ENCODE measurements around the gene PNCK. TPM values are rescaled to one million over a fixed set of nuclear protein-coding genes. Genes with fewer than 3 reads are reported as not detected.

The PNCK gene
- total and polyA plus RNA-seq, 2 experiments from 2014 or later = not detected

- Histone ChIP-seq H3K9me2 (ENCODE audit: insufficient read depth) (no peaks in the 10 kb centered on the region), H3K4me1 (ENCODE audit: insufficient read depth) (no peaks in the 10 kb centered on the region), H4K20me1 (ENCODE audit: insufficient read depth) (no peaks in the 10 kb centered on the region), H3K27me3 (replicated peaks; ENCODE audit: insufficient read depth) (no peaks in the 10 kb centered on the region), H3K4me2 (ENCODE audit: unreplicated experiment) (no peak overlapping the region), H3K4me3 (no peak overlapping the region), H3K9ac (no peak overlapping the region), H3K27ac (no peak overlapping the region), H3K9me3 (ENCODE audit: low read depth) (no peaks in the 10 kb centered on the region), H3K36me3 (ENCODE audit: low read depth) (no peaks in the 10 kb centered on the region), H3F3A (ENCODE audit: insufficient read depth) (no peaks in the 10 kb centered on the region), H3K79me2 (ENCODE audit: insufficient read depth) (no peaks in the 10 kb centered on the region), H2AFZ (no peak overlapping the region)
- TF ChIP-seq EZH2 (IDR thresholded peaks at IDR 0.05; ENCODE audit: insufficient read depth, poor library complexity, severe bottlenecking) (no peak), EZH2phosphoT487 (IDR thresholded peaks at IDR 0.05; ENCODE audit: insufficient read depth, low read depth) (no peak)
- WGBS, 2 experiments (ENCODE audit: low coverage in 1 of 2, low lambda C conversion rate in 2 of 2, missing lambda C conversion rate in 2 of 2) = 34 to 48% methylated on average over 9 of the region's 15 CpGs
- in situ Hi-C loops (cut with MboI) = no loop called here
- DNase-seq = no peak
These were observed 45.9 kb downstream of the PNCK start for GRCh38 chrX:153627675-153628111.

GRCh38 chrX:153626863-153627674 is 46.5 kb downstream of the PNCK start:
- in situ Hi-C loops (cut with MboI) = no loop called here
- no peaks in the 10 kb centered on the region for H3K27me3 ChIP-seq (replicated peaks; ENCODE audit: insufficient read depth)
- WGBS, 2 experiments (ENCODE audit: low coverage in 1 of 2, low lambda C conversion rate in 2 of 2, missing lambda C conversion rate in 2 of 2) = 70% methylated on average over 12 to 29 of the region's 35 CpGs
- no peaks in the 10 kb centered on the region for H3K4me1 ChIP-seq (ENCODE audit: insufficient read depth)
- H2AFZ ChIP-seq = no peak overlapping the region
- H3K27ac ChIP-seq = no peak overlapping the region
- H3K9me2 ChIP-seq (ENCODE audit: insufficient read depth) = no peaks in the 10 kb centered on the region
- H3K79me2 ChIP-seq (ENCODE audit: insufficient read depth) = no peaks in the 10 kb centered on the region
- DNase-seq = no peak
- no peaks in the 10 kb centered on the region for H3K9me3 ChIP-seq (ENCODE audit: low read depth)
- TF ChIP-seq EZH2phosphoT487 (IDR thresholded peaks at IDR 0.05; ENCODE audit: insufficient read depth, low read depth) (no peak), EZH2 (IDR thresholded peaks at IDR 0.05; ENCODE audit: insufficient read depth, poor library complexity, severe bottlenecking) (no peak)
- no peaks in the 10 kb centered on the region for H3F3A ChIP-seq (ENCODE audit: insufficient read depth)
- H3K4me2 ChIP-seq (ENCODE audit: unreplicated experiment) = no peak overlapping the region
- H4K20me1 ChIP-seq (ENCODE audit: insufficient read depth) = no peaks in the 10 kb centered on the region
- no peak overlapping the region for H3K4me3 ChIP-seq
- no peak overlapping the region for H3K9ac ChIP-seq
- no peaks in the 10 kb centered on the region for H3K36me3 ChIP-seq (ENCODE audit: low read depth)

- Histone ChIP-seq H4K20me1 (ENCODE audit: insufficient read depth) (no peaks in the 10 kb centered on the region), H3K79me2 (ENCODE audit: insufficient read depth) (no peaks in the 10 kb centered on the region), H3K27ac (no peak overlapping the region), H3K4me2 (ENCODE audit: unreplicated experiment) (no peak overlapping the region), H3F3A (ENCODE audit: insufficient read depth) (no peaks in the 10 kb centered on the region), H2AFZ (no peak overlapping the region), H3K4me3 (no peak overlapping the region), H3K9me3 (ENCODE audit: low read depth) (no peaks in the 10 kb centered on the region), H3K27me3 (replicated peaks; ENCODE audit: insufficient read depth) (no peaks in the 10 kb centered on the region), H3K9me2 (ENCODE audit: insufficient read depth) (no peaks in the 10 kb centered on the region), H3K36me3 (ENCODE audit: low read depth) (no peaks in the 10 kb centered on the region), H3K9ac (no peak overlapping the region), H3K4me1 (ENCODE audit: insufficient read depth) (no peaks in the 10 kb centered on the region)
- DNase-seq = no peak
- in situ Hi-C loops (cut with MboI) = no loop called here
- WGBS, 2 experiments (ENCODE audit: low coverage in 1 of 2, low lambda C conversion rate in 2 of 2, missing lambda C conversion rate in 2 of 2) = 76 to 80% methylated on average over 6 to 11 of the region's 16 CpGs
- TF ChIP-seq EZH2phosphoT487 (IDR thresholded peaks at IDR 0.05; ENCODE audit: insufficient read depth, low read depth) = no peak
- no peak for TF ChIP-seq EZH2 (IDR thresholded peaks at IDR 0.05; ENCODE audit: insufficient read depth, poor library complexity, severe bottlenecking)
These were observed 47.5 kb downstream of the PNCK start for GRCh38 chrX:153626025-153626633.

GRCh38 chrX:153625271-153626024 is 48.2 kb downstream of the PNCK start:
- 65 to 79% methylated on average over 8 to 15 of the region's 21 CpGs for WGBS, 2 experiments (ENCODE audit: low coverage in 1 of 2, low lambda C conversion rate in 2 of 2, missing lambda C conversion rate in 2 of 2)

More at GRCh38 chrX:153625271-153626024, 48.2 kb downstream of the PNCK start:
- Histone ChIP-seq H2AFZ (no peak overlapping the region), H3K9me3 (ENCODE audit: low read depth) (no peaks in the 10 kb centered on the region), H3K9ac (no peak overlapping the region), H3K27me3 (replicated peaks; ENCODE audit: insufficient read depth) (no peaks in the 10 kb centered on the region), H3K36me3 (ENCODE audit: low read depth) (no peaks in the 10 kb centered on the region), H3K4me1 (ENCODE audit: insufficient read depth) (no peaks in the 10 kb centered on the region), H3K4me3 (no peak overlapping the region), H4K20me1 (ENCODE audit: insufficient read depth) (no peaks in the 10 kb centered on the region), H3F3A (ENCODE audit: insufficient read depth) (no peaks in the 10 kb centered on the region), H3K79me2 (ENCODE audit: insufficient read depth) (no peaks in the 10 kb centered on the region), H3K9me2 (ENCODE audit: insufficient read depth) (no peaks in the 10 kb centered on the region), H3K27ac (no peak overlapping the region), H3K4me2 (ENCODE audit: unreplicated experiment) (no peak overlapping the region)
- in situ Hi-C loops (cut with MboI) = no loop called here
- TF ChIP-seq EZH2 (IDR thresholded peaks at IDR 0.05; ENCODE audit: insufficient read depth, poor library complexity, severe bottlenecking) = no peak
- no peak for TF ChIP-seq EZH2phosphoT487 (IDR thresholded peaks at IDR 0.05; ENCODE audit: insufficient read depth, low read depth)
- no peak for DNase-seq
